GM19099 (cell line): Measurements from ENCODE around the gene KPNB1.

ENCODE experiments used
- POLR2A ChIP-seq: IDR thresholded peaks from 3 replicates; pipeline ENCODE4 v1.6.1; 2011; ENCODE audit warnings: low read depth; ENCODE audit not compliant: insufficient read length; ENCODE audit errors: extremely low read depth

KPNB1 gene

GRCh38 chr17:47686276-47686635 lies 36.5 kb downstream of the KPNB1 start:
- no peak for TF ChIP-seq POLR2A

GRCh38 chr17:47686664-47687327 lies 37.1 kb downstream of the KPNB1 start:
- TF ChIP-seq POLR2A, result no peak

- no peak for TF ChIP-seq POLR2A
Measured at GRCh38 chr17:47687328-47687690, 37.6 kb downstream of the KPNB1 start.

- no peak for TF ChIP-seq POLR2A
Measured at GRCh38 chr17:47687748-47688147, 38.0 kb downstream of the KPNB1 start.

- no peak for TF ChIP-seq POLR2A
Measured at GRCh38 chr17:47690121-47690520, 40.4 kb downstream of the KPNB1 start.

- TF ChIP-seq POLR2A, result no peak
Measured at GRCh38 chr17:47692137-47692894, 42.6 kb downstream of the KPNB1 start.

- no peak for TF ChIP-seq POLR2A
Measured at GRCh38 chr17:47692895-47693730, 43.4 kb downstream of the KPNB1 start.

- no peak for TF ChIP-seq POLR2A
Measured at GRCh38 chr17:47693731-47694580, 44.2 kb downstream of the KPNB1 start, which contains the start of gene TBKBP1. Gene TBKBP1 (plus strand): TSS chr17:47694161. CDS start chr17:47696113, 1,952 bp downstream.

GRCh38 chr17:47694581-47695428 lies 45.1 kb downstream of the KPNB1 start:
- no peak for TF ChIP-seq POLR2A

- no peak for TF ChIP-seq POLR2A
Measured at GRCh38 chr17:47695429-47696376, 46.0 kb downstream of the KPNB1 start.

GRCh38 chr17:47696717-47697642 lies 47.3 kb downstream of the KPNB1 start:
- no peak for TF ChIP-seq POLR2A
